Lung microvascular endothelial cell (primary cell): Measurements from ENCODE around the gene LCT. TPM values are rescaled to one million over a fixed set of nuclear protein-coding genes. Genes with fewer than 3 reads are reported as not detected.
A peak's percentile ranks its signal among the peaks of the same experiment; 100 is the strongest.
"Not testable (repeated sequence)": the region's sequence is repeated elsewhere in the genome, so short reads cannot be mapped to it uniquely, and the experiment has no call there.

Experiments used
- DNase-seq, 2 donors: peaks; one replicate each; pipeline versions ENCODE4 v3.0.0 to v3.0.0-alpha.2; 2010; ENCODE audit warnings: low read depth in 2 of 2
- total RNA-seq: library from RNA; depleted of rRNA; stranded (reverse); fragments of >200 nt; gene quantifications from 2 replicates; pipeline ENCODE4 v1.2.1, GENCODE V29; 2014

The LCT gene
- not detected in 2 replicates for total RNA-seq

GRCh38 chr2:135836596-135837270, at the start of gene LCT:
TSS of gene LCT (minus strand) at chr2:135837184. CDS start at chr2:135837169, 15 bp downstream.
- DNase-seq = no peak

- no peak for DNase-seq
Observed at GRCh38 chr2:135885709-135886108, 48.7 kb upstream of the LCT start.

DNA sequence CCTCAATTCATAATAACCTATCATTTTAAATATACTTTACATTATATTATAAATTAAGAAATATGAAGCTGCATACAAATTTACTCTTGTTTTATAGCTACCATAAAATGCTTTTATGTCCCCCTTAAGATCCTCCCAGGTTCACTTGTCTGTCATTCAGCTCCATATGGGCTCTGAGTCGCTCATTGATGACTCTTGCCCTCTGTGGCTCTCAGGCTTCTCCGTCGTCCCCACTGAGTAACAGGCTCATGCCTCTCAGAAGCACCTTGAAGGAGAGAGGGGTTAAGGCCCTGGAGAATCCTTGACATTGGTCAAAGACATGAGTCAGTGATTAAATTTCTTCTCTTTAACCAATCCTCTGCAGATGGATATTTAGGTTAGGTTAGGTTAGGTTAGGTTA, 45.4 kb upstream of the LCT start:
- DNase-seq = no peak

- not testable (repeated sequence) for DNase-seq
Observed at GRCh38 chr2:135876770-135877169, 39.8 kb upstream of the LCT start.

- DNase-seq = peak; percentile 99
Observed at GRCh38 chr2:135876066-135876711, 39.2 kb upstream of the LCT start, which contains the start of gene MCM6. TSS of gene MCM6 (minus strand) at chr2:135876443. CDS start at chr2:135876365, 78 bp downstream.

DNA sequence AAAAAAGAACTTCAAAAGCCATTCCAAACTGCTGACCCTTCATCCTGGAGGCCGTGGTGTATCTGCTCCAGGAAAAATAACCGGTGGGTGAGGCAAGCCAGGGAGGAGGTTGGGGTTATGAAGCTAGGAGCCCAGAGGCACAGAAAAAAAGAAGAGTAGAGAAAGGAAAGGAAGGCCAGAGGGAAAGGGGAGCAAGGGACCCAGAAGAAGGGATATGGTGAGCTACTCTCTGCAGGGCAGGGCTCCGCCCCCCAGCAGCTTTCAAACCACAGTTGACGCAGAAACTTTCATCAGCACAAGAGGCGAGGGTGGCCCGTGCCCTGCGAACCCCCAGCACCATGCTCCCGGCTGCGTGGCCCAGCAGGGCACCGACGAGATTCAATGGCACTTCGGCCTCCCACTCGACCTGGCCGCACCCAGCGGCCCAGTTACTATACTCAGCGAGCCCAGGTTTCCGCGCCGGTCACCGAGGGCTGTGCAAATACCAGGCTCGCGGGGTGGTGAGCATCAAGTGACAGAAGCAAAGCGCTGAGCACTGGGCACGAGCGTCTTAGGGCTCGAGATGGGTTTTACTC, 38.6 kb upstream of the LCT start:
- DNase-seq = peak; percentile 43 to 48

DNA sequence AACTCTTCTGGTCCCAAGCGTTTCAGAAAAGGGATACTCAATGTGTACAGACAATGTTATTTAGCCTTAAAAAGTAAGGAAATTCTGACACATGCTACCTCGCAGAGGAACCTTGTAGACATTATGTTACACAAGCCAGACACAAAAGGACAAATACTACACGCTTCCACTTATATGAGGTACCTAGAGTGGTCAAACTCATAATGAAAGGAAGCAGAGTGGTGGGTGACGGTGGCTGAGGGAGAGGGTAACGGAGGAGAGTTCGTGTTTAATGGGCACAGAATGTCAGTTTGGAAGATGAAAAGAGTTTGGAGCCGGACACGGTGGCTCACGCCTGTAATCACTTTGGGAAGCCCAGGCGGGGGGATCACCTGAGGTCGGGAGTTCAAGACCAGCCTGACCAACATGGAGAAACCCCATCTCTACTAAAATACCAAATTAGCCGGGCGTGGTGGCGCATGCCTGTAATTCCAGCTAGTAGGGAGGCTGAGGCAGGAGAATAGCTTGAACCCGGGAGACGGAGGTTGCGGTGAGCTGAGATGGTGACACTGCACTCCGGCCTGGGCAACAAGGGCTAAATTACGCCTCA, 37.9 kb upstream of the LCT start:
- DNase-seq = no peak

- DNase-seq = no peak
Observed at GRCh38 chr2:135870571-135870970, 33.6 kb upstream of the LCT start.

DNA sequence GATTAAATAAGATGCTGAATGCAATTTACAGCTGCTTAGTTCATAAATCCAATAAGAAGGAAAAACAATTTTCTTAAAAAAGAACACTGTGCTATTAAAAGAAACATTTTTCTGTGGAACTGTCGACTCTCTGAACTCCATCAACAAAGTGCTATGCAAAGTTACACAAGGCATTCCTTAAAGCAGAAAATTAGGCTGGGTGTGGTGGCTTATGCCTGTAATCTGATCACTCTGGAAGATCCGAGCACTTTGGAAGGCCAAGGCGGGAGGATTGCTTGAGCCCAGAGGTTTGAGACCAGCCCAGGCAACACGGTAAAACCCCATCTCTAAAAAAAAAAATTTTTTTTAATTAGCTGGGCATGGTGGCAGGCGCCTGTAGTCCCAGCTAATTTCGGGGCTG, 26.2 kb upstream of the LCT start:
- no peak for DNase-seq

DNA sequence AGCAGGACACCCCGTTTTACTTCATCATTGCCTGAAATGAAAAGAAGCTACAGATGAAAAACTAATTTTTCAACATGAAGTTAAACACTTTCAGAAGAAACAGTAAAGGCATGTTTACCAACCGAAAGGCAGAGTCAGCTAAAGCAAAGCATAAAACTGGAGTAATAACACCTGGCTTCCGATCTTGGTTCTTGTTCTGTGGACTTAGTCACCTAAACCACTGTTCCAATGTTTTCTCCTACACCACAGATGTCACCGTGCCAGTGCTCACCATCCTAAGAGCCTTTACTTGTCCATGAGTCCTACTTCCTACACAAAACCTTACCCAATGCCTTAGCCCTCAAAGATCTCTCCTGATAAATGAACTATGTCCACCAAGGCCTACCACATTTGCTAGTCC, 25.7 kb upstream of the LCT start:
- no peak for DNase-seq

GRCh38 chr2:135853401-135853800, 16.4 kb upstream of the LCT start:
- DNase-seq = no peak

- no peak for DNase-seq
Observed at GRCh38 chr2:135851858-135852257, 14.9 kb upstream of the LCT start.

DNA sequence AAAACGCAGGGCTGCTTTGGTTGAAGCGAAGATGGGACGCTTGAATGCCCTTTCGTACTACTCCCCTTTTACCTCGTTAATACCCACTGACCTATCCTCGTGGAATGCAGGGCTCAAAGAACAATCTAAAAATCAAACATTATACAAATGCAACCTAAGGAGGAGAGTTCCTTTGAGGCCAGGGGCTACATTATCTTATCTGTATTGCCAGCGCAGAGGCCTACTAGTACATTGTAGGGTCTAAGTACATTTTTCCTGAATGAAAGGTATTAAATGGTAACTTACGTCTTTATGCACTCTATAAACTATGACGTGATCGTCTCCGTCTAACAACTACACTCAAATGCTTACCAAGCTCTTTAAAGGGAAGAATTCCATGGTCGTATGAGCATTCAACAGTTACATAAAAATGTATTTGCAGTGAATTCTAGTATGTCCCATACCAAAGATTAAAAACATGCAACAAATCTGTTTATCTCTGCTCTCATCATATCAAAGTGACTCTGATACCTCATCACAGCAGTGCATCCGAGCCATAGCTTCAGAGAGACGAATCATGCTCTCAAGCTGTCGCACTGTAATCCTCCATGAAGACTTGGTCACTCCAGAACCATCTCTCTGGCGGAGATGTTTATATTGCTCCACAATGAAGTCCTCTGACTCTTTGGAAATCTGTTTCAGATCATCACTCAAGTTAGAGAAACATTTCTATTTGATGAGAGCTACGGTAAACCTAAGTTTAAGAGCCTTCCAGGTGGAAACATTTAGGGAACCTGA, 14.1 kb upstream of the LCT start:
- no peak for DNase-seq

DNA sequence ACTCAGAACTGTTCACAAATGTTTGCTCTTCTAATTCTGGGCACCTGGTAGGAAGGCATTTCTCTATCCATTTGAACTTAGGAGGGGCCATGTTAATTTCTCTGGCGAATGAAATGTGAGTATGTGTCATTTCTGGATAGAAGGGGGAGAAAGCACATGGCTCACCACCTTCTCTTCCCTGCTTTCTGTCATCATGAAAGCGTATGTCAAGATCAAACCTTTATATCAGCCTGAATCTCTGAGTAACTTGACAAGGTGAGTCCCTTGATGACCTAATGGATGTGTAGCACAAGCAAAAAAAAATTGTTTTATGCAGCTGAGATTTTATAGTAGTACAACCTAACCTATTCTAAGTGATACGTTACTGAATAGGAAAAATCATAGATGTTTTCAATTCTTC, 12.1 kb upstream of the LCT start:
- DNase-seq = no peak

- DNase-seq = no peak
Observed at GRCh38 chr2:135845997-135846396, 9.0 kb upstream of the LCT start.

DNA sequence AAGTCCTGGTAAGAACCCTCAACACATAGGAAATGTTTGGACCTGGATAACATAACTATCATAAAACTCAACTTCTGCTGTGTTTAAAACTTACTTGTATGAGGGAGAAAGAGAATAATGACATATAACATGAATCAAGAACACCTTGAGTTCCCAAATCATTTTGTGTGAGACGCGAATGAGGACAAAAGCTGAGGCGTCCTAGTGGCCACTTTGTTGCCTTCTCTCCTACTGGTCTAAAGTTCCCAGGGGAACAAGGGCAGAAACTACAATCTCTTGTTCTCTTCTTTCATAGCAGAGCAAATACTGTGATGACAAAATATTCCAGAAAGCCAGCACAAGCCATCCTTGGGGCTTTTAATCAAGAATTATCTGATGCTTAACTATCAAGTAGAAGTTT, 8.3 kb upstream of the LCT start:
- no peak for DNase-seq

DNA sequence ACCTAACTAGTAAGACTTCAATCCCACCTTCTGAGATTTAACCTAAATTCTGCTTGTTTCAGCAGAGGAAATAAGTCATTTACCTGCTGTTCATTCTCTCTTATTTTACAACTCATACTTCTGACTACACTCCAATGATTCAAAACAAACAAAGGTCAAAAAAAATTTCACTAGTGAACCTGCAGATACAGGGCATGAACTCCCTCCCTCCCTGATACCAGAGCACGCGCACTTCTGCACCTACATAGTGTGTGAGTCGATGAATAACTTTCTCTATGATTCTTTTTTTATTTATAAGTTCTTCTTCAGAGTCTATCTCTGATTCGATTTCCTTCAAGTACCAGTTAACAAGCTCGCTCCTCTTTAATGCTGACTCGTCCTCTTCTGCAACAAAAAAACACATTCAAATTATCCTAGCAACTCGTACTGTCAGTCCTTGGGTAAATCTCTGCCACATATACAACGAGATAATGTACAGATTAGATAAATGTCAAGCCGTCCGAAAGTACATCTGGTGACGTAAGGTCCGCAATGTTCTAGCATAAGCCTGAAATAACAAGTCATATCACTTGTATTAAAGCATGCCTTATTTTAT, 7.4 kb upstream of the LCT start:
- no peak for DNase-seq

GRCh38 chr2:135843671-135844070, 6.7 kb upstream of the LCT start:
- DNase-seq = no peak

GRCh38 chr2:135840601-135841000, 3.6 kb upstream of the LCT start:
- peak; percentile 37 to 66 for DNase-seq

DNA sequence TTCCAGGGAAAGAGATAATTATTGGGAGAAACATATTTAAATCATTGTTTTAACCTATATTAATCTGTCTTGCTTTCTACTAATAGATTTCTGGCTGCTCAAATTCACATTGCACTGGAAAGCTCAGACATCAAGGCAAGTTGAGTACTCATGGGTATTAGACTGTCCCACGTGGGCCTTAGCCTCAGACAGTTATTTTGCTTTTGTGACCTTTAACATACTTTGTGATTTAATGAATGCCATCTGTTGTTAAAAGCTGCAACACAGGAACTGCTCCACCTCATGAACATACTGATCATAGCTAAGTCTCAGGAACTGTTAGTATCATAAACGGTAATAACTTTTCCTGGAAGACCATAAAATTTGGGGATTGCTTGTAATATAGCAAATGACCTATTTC, 2.7 kb upstream of the LCT start:
- peak; percentile 60 to 63 for DNase-seq

DNA sequence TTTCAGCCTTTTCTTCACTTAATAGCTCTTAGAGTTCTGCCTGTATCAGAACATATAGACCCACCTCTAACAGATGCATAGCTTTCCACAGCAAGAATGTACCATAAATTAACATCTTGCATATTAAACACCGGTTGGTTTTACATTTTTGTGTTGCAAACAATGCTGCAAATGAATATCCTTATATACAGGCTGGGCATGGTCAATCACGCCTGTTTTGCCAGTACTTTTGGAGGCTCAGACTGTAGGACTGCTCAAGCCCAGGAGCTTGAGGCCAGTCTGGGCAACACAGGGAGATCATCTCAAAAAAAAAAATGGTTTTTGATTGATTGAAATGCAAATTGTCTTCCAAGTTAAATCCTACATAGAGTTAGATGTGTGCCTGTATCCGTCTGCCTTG, 1.5 kb upstream of the LCT start:
- no peak for DNase-seq
